ENCODE measurements around the gene SPATC1L.
"Not testable (repeated sequence)": the region's sequence is repeated elsewhere in the genome, so short reads cannot be mapped to it uniquely, and the experiment has no call there.

SPATC1L gene

GRCh38 chr21:46200877-46201803 is 16.9 kb upstream of the SPATC1L start:
- DNase-seq (ENCODE audit: low read depth, low spot score), result not testable (repeated sequence)

- DNase-seq (ENCODE audit: low read depth, low spot score), result no peak
Measured at GRCh38 chr21:46199436-46200373, 15.4 kb upstream of the SPATC1L start.

GRCh38 chr21:46196733-46197132 is 12.5 kb upstream of the SPATC1L start:
- DNase-seq (ENCODE audit: low read depth, low spot score), result no peak

- DNase-seq (ENCODE audit: low read depth, low spot score), result no peak
Measured at GRCh38 chr21:46195595-46196195, 11.4 kb upstream of the SPATC1L start.

GRCh38 chr21:46194374-46195334 is 10.4 kb upstream of the SPATC1L start:
- DNase-seq (ENCODE audit: low read depth, low spot score), result no peak

- DNase-seq (ENCODE audit: low read depth, low spot score), result no peak
Measured at GRCh38 chr21:46193829-46194373, 9.6 kb upstream of the SPATC1L start.

- DNase-seq (ENCODE audit: low read depth, low spot score), result no peak
Measured at GRCh38 chr21:46191686-46192575, 7.7 kb upstream of the SPATC1L start.

GRCh38 chr21:46191257-46191685 is 7.0 kb upstream of the SPATC1L start:
- no peak for DNase-seq (ENCODE audit: low read depth, low spot score)

GRCh38 chr21:46190491-46191131 is 6.4 kb upstream of the SPATC1L start:
- DNase-seq (ENCODE audit: low read depth, low spot score), result no peak

GRCh38 chr21:46189959-46190490 is 5.8 kb upstream of the SPATC1L start:
- no peak for DNase-seq (ENCODE audit: low read depth, low spot score)

- no peak for DNase-seq (ENCODE audit: low read depth, low spot score)
Measured at GRCh38 chr21:46189213-46189958, 5.1 kb upstream of the SPATC1L start.

GRCh38 chr21:46188226-46189212 is 4.3 kb upstream of the SPATC1L start:
- no peak for DNase-seq (ENCODE audit: low read depth, low spot score)

- no peak for DNase-seq (ENCODE audit: low read depth, low spot score)
Measured at GRCh38 chr21:46187814-46188213, 3.6 kb upstream of the SPATC1L start.

GRCh38 chr21:46187261-46187660 is 3.0 kb upstream of the SPATC1L start:
- DNase-seq (ENCODE audit: low read depth, low spot score), result no peak

- DNase-seq (ENCODE audit: low read depth, low spot score), result no peak
Measured at GRCh38 chr21:46185716-46186115, 1.5 kb upstream of the SPATC1L start.
